Brain pericyte (primary cell): ENCODE data around the gene KIAA1614.

Experiments used
- DNase-seq: peaks from one replicate; pipeline ENCODE4 v3.0.0-alpha.2; 2012; ENCODE audit warnings: low read depth, low spot score

KIAA1614 gene

DNA sequence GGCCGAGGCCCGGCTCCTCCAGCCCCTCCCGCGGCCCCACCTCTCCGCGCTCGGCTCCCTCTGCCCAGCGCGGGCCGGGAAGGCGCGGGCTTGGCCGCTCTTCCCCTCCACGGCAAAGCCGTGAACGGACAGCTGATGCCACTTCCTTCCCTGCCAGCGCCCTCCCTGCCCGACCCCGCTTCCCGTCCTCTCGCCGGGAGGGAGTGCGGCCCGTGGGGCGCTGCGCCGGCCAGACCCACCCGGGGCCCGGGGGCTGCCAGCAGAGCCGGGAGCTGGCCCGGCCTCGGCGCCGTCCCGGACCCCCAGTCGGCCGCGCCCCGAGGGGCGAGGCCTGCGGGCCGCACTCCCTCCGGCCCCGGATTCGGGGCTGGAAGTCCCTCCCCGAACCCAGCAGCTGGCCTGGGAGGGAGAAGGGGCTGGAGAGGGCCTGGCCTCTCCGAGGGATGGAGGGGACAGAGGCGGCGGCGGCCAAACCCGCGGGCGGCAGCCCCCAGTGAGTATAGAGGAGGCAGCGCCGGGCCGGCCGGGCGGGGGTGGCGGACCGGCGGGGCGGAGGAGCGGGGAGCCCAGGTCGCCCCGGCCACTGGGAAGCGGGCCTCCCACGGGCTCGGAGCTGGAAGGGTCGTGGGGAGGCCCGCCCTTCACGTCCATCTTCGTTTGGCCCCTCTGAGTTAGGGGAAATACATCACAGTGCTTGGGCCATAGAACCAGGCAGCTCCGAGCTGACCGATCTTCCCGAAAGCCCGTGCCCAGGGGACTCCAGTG lies at the start of gene KIAA1614:
TSS of gene KIAA1614 (plus strand) at position 97 of the 765 bp plus-strand sequence. CDS start at position 444, 347 bp downstream.
- no peak for DNase-seq

DNA sequence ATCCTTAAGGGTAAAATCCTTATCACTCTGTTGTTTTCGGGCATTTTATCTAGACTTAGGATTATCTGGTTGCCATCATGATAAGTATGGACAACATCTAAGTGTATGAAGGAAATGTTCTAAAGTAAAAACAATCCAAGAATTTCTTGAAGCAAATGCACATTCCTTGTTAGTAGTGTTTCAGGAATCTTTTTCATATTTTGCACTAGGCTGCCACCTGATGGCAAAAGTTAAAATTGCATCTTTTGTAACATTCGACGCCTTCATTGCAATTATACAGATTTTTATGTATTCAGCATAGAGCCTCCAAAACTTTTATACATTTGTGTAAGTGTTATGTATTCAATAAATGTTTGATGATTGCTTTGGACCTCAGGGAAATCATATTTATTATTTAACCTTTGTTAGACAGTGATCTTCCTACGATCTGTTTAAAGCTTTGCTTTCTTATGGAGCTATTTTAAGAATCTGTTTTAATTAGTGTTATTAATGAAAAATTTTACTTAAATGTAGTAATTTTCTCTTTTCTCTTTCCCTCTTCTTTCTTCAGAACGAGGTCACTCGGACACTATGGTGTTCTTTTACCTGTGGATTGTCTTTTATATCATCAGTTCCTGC lies 49.4 kb upstream of the KIAA1614 start:
- no peak for DNase-seq

DNA sequence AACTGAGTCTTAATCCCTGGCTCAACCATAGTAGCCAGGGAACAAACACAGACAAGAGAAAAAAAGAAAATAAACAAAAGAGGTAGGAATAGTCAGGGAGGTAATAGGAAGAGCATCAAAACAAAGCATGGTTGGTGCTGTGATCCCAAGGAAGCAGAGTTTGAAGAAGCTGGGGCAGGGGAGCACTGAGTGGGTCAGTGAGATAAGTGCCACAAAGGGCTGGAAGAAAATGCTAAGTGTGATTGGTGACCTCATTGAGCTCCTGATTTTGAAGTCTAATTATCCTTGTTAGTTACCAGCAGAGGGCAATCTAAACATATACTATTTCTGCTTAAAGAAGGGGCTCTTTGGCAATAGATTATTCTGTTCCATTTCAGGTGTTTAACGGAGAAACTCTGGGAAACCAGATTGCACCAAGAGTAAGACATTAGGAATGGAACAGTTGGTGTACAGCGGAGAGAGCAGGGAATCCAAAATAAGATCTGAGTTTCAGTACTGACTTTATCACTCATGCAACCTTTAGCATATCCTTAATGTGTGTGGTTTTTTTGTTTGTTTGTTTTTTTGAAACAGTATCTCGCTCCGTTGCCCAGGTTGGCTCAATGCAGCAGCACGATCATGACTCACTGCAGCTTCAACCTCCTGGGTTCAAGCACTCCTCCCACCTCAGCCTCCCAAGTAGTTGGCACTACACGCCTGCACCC lies 30.7 kb upstream of the KIAA1614 start:
- no peak for DNase-seq

DNA sequence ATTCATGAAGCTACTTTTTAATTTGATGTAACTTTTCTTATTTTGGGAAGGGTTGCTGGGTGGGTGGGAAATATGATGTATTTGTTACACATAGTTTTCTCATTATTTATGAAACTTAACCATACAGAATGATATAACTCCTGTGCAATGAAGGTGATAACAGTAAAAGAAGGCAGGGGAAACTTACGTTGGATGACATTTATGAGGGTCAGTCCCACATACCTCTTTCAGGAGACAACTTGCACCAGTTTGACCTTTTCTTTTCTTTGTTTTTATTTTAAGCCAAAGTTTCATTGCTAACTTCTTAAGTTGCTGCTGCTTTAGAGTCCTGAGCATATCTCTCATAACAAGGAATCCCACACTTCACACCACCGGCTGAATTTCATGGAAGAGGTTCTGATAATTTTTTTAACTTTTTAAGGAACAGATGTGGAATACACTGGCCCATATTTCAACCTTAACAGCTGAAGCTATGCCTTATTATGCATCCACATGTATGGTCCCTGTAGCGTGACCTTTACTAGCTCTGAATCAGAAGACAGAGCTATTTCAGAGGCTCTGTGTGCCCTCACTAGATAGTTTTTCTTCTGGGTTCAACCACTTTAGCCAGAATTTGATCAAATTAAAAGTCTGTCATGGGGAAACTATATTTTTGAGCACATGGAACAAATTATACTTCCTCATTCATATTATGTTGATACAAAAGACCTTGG lies 28.0 kb upstream of the KIAA1614 start:
- DNase-seq: no peak

DNA sequence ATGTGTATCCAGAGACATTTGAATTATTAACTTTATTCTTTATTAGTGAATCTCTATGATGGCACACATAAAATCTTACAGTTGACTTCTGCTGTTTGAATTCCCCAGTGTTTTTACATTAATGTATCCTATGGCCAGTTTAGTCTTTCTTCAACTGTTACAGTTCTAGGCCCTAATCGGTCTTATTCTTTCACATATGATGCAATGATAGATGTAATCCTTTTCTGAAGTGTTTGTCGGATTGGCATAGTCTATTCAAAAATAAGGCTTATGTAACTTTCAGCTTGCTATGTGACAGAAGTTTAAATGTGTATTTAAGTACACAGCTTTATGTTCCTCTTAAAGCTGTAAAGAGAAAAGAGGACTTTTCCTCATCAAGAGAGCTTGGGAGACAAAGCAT lies 26.4 kb upstream of the KIAA1614 start:
- DNase-seq: no peak

DNA sequence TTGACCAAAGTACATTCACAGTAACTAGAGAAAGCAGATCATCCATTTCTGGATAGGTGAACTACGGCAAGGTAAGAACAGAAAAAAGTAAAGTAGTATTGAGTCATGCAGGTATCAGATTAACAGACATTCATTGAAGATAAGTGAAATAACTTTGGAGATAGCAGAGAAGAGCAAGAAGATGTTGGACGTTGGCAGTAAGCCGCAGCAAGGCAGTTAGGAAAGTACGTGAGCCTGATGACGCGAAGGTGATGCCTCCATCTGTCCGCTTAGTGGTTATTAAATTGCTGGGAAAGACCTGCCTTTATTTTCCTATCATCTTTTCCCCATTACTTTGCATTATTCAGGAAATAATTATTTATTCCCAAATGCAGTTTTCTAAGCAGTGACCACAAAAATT lies 24.9 kb upstream of the KIAA1614 start:
- DNase-seq: no peak

GRCh38 chr1:180888870-180889269 lies 23.8 kb upstream of the KIAA1614 start:
- no peak for DNase-seq

DNA sequence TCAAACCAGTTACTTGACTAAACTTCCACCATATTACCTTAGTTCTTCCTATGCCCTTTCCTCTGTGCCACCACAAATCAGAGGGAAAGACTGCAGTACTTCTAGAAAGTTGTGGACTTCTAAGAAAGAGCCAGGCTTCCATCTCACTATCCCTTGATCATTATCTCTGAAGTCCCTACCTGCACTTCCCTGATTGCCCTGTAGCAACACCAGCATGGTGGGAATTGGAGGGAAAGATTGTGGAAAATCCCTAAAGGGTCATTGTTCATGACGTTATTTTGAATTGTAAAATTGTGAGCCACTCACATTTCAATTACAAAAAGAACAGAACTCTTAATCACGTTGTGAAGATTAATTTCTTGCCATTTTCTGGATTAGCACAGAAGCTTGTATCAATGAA lies 23.4 kb upstream of the KIAA1614 start:
- no peak for DNase-seq

DNA sequence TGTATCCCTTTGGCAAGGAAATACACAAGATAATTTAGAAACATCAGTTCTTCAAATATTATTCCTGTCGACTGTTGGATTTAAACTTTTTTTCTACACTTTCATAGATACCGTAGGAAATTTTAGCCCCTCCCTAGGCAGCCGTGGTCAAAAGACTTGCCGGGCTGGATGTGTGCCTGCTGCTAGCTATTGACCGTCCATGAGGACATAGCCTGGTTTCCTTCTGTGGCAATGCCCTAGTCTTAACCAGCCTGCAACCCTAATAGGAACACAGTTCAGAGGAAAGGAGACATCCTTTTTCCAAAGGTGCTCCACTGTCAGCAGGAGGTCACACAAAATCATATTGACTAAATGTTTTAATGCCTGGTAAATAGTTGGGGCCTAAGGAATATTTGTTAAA lies 20.4 kb upstream of the KIAA1614 start:
- no peak for DNase-seq

GRCh38 chr1:180892675-180893074 lies 20.0 kb upstream of the KIAA1614 start:
- DNase-seq: no peak

DNA sequence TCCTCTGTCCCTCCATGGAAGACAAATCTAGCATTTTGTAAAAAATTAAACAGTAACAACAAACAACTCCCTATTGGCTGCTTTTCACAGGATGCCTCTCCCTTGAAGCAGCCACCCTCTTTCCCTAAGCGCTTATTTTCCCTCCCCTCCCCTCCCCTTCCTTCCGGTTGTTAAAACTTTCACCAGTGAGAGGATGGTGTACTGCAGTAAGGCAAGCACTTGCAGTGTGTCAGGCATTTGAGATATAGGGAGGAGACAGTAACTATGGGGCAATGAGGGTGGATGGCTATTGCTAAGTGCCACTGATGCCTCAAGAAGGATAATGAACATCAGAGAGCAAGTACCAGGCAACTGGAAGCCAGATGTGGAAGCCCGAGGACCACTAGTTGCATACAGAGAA lies 19.1 kb upstream of the KIAA1614 start:
- no peak for DNase-seq

DNA sequence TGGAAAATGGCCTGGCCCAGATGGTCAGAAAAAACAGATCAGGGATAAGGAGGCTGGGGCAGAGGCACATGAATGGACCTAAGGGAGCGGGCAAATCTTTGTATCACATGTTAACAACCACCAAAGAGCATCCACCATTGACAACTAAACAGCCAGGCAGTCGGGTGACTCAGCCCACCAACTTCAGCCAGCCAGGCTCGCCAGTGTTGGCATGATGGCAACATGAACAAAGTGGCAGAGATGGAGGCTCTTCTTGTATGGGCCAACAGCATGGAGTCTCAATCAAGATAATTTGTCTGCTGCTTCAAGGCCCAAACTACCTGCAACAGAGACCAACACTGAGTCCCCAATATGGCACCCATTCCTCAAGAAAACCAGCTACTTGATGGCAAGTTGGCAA lies 16.5 kb upstream of the KIAA1614 start:
- no peak for DNase-seq

DNA sequence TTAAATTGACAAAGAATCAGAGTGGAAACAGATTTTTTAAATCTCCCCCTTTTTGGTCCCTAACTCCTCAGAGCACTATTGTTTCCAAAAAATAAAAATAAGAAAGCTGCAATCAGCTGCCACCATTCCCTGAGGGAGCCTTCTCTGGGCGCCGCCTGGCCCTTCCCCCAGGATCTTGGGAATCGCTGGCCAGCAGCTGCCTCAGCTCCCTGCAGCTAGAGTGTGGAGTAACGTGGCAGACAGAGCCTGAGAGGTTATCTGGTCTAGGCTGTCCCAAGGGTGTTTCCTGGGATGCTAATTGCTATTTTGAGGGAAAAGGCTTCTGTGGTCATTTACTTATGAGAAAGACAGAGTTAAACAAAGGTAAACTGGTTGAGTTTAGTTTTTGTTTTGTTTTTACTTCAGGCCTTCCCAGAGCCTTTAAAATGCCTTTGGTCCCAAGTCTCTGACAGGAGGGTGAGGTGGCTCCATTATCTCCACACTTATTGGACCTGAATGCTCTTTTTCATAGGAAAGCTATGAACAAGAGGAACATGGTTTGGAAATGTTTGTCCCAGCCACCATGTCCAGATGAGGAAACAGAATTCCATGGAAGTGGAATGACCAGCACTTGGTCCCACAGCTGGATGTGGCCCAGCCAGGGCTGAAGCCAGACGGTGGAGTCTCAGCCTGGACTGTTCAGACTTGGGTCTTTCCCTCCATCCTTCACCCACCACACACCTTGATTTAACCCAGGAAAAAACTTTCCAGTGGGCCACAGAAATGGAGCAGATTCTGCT lies 14.1 kb upstream of the KIAA1614 start:
- no peak for DNase-seq

DNA sequence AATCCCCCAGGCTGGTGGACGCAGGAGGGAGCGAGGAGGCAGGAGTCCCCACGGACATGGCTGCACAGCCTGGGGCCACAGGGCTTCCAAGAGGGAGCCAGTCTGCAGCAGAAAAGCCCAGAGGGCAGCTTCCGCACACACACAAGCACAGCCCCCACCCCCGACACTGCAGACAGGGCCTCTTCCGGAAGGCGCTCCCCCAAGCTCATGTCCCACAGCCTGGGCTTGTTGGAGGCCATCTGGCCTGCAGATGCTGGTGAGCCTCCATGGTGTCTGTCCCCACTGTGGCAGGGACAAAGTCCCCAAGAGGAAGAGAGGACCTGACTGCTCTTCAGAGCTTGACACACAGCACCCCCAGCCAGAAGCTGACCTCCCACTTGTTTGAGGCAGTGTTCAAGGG lies 13.4 kb upstream of the KIAA1614 start:
- DNase-seq: no peak

DNA sequence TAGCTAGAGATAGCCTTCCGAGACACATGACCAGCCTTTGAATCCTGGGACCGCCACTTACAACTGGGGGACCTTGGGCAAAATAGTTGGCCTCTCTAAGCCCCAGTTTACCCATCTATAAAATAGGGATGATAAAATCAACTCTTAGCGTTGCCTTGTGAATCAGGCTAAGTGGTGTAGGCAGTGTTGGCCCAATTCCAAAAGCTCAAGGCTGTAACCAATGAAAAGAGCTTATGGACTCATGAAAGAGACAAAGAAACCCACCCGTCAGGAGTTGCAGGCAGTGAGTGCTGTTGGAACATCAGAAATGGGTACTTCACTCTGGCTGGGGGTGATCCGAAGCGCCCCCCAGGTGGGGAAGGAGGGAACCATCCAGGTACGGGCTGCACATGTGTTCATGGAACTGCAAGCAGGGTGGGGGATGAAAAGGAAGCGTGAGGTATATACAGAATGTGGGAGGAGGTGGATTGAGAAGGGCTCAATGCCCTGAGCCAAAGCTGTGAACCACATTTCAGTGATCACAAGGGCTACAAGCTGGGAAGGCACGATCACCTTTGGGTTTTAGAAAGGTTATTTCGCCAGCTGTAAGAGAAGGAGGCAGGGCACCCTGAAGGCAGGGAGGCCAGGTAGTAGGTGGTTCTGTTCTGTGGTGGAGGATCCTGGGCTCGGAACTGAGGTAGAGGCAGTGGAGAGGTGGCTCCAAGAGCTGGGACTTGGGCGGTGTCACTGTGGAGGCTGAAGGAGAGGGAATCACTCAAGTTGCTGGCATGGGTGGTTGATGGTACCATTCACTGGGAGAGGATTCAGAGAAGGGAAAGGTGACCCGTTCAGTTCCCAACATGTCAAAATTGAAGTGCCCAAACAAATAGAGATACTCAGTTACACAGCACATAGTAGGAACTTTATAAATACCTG lies 11.4 kb upstream of the KIAA1614 start:
- no peak for DNase-seq

DNA sequence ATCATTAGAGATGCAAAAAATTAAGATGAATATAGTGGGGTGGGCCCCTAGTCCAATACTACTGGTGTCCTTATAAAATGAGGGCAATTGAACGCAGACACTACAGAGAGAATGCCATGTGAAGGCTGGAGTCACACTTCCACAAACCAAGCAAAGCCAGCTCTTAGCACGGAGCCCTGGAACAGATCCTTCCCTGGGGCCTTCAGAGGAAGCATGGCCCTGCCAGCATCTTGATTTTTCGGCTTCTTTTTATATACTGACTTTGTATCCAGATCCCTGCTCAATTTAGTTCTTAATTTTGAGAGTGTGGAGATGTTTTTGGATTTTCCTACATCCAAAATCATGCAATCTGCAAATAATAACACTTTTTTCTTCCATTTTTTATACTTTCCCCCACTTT lies 10.2 kb upstream of the KIAA1614 start:
- no peak for DNase-seq

GRCh38 chr1:180905927-180906326 lies 6.8 kb upstream of the KIAA1614 start:
- DNase-seq: no peak

- no peak for DNase-seq
These were observed 6.2 kb upstream of the KIAA1614 start for GRCh38 chr1:180906511-180906910.

DNA sequence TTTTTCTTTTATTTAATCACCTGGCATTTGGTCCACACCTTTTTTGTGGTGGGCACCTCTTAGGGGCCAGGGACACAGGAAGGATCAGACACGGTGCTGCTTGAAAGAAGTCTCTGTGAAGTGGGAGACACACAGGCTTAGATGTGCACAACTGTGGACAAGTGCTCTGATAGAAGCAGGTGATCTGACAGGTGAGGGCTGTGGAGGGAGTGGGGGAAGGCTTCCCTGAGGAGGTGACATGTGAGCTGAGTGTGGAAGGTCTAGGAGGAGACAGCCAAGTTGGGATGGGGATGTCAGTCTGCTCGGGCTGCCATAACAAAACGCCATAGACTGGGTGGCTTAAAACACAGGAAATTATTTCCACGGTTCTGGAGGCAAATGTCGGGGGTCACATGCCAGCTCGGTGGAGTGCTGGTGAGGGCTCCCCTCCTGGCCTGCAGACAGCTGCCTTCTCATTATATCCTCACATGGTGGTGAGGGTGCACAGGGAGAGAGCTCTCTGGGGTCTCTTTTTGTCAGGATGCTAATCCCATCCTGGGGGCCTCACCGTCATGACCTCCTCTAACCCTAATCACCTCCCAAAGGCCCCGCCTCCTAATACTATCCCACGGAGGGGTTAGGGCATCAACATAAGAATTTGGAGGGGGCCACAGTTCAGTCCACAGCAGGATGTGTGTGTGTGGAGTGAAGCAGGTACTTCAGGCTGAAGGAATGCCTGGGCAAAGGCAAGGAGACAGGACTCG lies 5.2 kb upstream of the KIAA1614 start:
- DNase-seq: no peak
